K562 (cell line): Measurements from ENCODE around the gene PLXNA2.

ENCODE experiments used
- E2F8 ChIP-seq: fragments of 450-650 bp; IDR thresholded peaks from 2 replicates; pipeline ENCODE4 v1.7.1; 2018; ENCODE audit warnings: mild to moderate bottlenecking, low read depth; ENCODE audit not compliant: partially characterized antibody
- FOSL1 ChIP-seq: fragments of 200-800 bp; sonication (Bioruptor generic); conservative IDR thresholded peaks from 2 replicates; pipeline ENCODE4 v1.6.1; 2016; ENCODE audit warnings: missing genetic modification characterization, missing compliant biosample characterization
- FOXK2 ChIP-seq, 2 experiments: fragments of 450-650 bp; IDR thresholded peaks in 1 of 2; conservative IDR thresholded peaks in 1 of 2; 2 replicates each; pipeline ENCODE4 v1.6.1; 2016; ENCODE audit warnings: low read depth in 2 of 2, mild to moderate bottlenecking in 1 of 2
- MTA1 ChIP-seq: fragments of 450-650 bp; IDR thresholded peaks from 2 replicates; pipeline ENCODE4 v1.6.1; 2017; ENCODE audit warnings: borderline replicate concordance
- SMARCA4 ChIP-seq: fragments of 450-650 bp; IDR thresholded peaks from 2 replicates; pipeline ENCODE4 v1.6.1; 2016
- SUPT5H ChIP-seq: fragments of 450-650 bp; IDR thresholded peaks from 2 replicates; pipeline ENCODE4 v1.6.1; 2016
- ZNF124 ChIP-seq: sonication (generic); formaldehyde crosslinking; IDR thresholded peaks from 2 replicates; pipeline ENCODE4 v1.8.1; 2022; ENCODE audit warnings: missing genetic modification reagents
- ZNF668 ChIP-seq: fragments of 250-450 bp; sonication (Bioruptor Pico); IDR thresholded peaks from 2 replicates; pipeline ENCODE4 v1.8.0; 2022; ENCODE audit warnings: mild to moderate bottlenecking, inconsistent platforms

DNA sequence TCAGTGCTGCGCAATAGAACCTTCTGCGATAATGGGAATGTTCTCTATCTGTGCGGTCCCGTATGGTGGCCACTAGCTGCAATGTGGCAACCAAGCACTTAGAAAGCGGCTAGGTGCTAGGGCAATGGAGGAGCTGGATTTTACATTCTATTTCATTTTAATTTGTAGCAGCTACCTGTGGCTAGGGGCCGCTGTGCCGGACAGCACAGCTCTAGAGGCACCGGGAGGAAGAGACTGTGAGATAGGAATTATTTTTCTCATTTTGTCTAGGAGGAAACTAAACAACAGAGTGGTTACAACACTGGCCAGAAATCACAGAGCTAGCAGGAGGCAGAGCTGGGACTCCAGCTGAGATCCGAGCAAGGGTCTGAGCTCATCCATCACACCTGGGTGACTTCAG is 202.7 kb downstream of the PLXNA2 start:
- TF ChIP-seq ZNF668, result no peak
- no peak for TF ChIP-seq FOXK2 (conservative IDR thresholded peaks at IDR 0.05 in 1 of 2, IDR thresholded peaks at IDR 0.05 in 1 of 2; ENCODE audit: low read depth in 2 of 2)
- TF ChIP-seq SMARCA4, result no peak
- TF ChIP-seq E2F8, result no peak
- no peak for TF ChIP-seq SUPT5H
- TF ChIP-seq FOSL1, result no peak
- no peak for TF ChIP-seq MTA1
- TF ChIP-seq ZNF124 (CRISPR knock-in tag), result no peak
